HL-60 (cell line): ENCODE results near the gene MDM4.

Source experiments
- DNase-seq, 2 experiments: peaks; one replicate each; pipeline ENCODE4 v3.0.0-alpha.2; 2010 to 2020; ENCODE audit warnings: low read depth in 1 of 2, low spot score in 1 of 2
- H3K27ac ChIP-seq: fragments of 250-450 bp; sonication (Bioruptor Pico); replicated peaks from 2 replicates; pipeline ENCODE4 v1.5.1; 2020; ENCODE audit warnings: mild to moderate bottlenecking, moderate library complexity
- H3K27me3 ChIP-seq: fragments of 250-450 bp; sonication (Bioruptor Pico); 2 replicates; pipeline ENCODE4 v1.5.1; 2021; ENCODE audit warnings: mild to moderate bottlenecking, moderate library complexity; ENCODE audit not compliant: insufficient read depth, poor library complexity, severe bottlenecking
- H3K4me3 ChIP-seq: replicated peaks from 2 replicates; pipeline ENCODE4 v1.5.1; 2011; ENCODE audit warnings: mild to moderate bottlenecking, control low read depth, low read length; ENCODE audit not compliant: insufficient read depth
- CTCF ChIP-seq: IDR thresholded peaks from one replicate; pipeline ENCODE4 v1.5.1; 2011; ENCODE audit warnings: low read length, control low read depth, inconsistent platforms; ENCODE audit not compliant: insufficient read depth
- GABPA ChIP-seq: IDR thresholded peaks from 2 replicates; pipeline ENCODE4 v1.6.1; 2012; ENCODE audit warnings: low read depth
- POLR2AphosphoS5 ChIP-seq: IDR thresholded peaks from 2 replicates; pipeline ENCODE4 v1.6.1; 2012; ENCODE audit warnings: low read depth
- SPI1 ChIP-seq: IDR thresholded peaks from 2 replicates; pipeline ENCODE4 v1.6.1; 2012; ENCODE audit warnings: low read depth, mild to moderate bottlenecking, borderline replicate concordance
- TF ChIP-seq, protein P1 (sequence below): IDR thresholded peaks from 2 replicates; pipeline ENCODE4 v1.6.1; 2012; ENCODE audit warnings: low read depth; ENCODE audit not compliant: insufficient replicate concordance

The MDM4 gene

DNA sequence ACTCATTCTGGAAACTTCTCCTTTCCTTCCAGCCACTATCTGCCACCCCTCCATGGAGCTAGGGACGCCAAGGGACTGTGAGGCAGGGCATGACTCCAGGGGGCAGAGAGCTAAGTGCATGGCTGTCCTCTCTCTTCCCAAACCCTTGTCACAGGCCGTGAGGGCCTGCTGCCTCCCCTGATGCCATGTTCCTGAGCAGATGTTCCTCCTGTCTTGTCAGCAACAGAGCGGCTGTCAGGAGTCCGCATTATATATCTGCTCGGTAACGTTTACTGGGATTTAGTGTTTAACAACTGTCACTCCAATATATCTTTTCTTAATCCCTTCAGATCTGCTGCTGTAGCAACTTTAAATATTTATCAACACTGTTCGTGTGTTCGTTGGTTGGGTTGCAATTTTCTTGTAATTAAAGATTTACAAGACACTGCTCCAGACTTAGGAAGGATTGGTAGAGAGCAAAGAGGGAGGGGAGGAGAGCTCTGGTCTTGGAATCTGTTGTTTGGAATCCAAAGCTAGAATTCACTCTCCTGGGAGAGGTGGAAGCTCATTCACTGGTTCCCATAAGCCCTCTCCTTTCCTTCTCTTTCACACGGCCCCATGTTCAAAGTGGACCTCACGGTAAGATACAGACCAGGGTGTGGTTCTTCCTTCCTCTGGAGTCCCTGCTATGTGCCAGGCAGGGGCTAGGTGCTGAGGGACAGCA lies 76.2 kb downstream of the MDM4 start:
- no peaks in the 10 kb centered on the region for H3K27me3 ChIP-seq
- TF ChIP-seq CTCF (no peak), POLR2AphosphoS5 (no peak), GABPA (no peak), SPI1 (no peak)
- TF ChIP-seq, protein P1, sequence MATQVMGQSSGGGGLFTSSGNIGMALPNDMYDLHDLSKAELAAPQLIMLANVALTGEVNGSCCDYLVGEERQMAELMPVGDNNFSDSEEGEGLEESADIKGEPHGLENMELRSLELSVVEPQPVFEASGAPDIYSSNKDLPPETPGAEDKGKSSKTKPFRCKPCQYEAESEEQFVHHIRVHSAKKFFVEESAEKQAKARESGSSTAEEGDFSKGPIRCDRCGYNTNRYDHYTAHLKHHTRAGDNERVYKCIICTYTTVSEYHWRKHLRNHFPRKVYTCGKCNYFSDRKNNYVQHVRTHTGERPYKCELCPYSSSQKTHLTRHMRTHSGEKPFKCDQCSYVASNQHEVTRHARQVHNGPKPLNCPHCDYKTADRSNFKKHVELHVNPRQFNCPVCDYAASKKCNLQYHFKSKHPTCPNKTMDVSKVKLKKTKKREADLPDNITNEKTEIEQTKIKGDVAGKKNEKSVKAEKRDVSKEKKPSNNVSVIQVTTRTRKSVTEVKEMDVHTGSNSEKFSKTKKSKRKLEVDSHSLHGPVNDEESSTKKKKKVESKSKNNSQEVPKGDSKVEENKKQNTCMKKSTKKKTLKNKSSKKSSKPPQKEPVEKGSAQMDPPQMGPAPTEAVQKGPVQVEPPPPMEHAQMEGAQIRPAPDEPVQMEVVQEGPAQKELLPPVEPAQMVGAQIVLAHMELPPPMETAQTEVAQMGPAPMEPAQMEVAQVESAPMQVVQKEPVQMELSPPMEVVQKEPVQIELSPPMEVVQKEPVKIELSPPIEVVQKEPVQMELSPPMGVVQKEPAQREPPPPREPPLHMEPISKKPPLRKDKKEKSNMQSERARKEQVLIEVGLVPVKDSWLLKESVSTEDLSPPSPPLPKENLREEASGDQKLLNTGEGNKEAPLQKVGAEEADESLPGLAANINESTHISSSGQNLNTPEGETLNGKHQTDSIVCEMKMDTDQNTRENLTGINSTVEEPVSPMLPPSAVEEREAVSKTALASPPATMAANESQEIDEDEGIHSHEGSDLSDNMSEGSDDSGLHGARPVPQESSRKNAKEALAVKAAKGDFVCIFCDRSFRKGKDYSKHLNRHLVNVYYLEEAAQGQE, result no peak
- H3K27ac ChIP-seq, result no peak overlapping the region
- no peak overlapping the region for H3K4me3 ChIP-seq
- DNase-seq, result no peak

DNA sequence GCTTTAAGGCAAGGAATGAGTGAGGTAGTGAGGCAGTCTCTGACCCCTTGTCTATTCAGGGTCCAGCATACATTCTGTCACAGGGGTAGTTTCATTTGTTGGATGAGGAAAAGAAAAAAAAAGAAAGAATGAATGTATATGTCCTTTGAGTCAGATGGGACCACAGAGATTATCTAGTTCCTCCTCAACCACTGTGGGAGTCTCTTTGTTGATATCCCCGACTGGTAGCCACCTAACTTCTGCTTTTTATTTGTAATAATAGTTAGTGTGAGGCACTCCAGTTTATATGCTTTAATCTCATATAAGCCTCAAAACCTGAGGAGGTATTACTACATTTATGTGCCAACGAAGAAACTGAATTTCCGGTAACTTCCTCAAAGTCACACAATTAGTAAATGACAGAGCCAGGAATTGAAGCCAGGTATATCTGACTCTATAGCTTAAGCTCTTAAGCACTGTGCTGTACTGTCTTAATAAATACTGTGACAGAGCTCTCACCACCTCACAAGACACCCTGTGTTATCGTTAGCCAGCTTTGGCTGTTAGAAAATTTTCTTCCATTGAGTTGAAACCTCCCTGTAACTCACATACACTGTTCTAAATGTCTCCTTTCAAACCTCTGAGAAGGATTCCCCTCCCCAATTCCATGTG lies 82.2 kb downstream of the MDM4 start:
- H3K27me3 ChIP-seq, result no peaks in the 10 kb centered on the region
- no peak overlapping the region for H3K4me3 ChIP-seq
- TF ChIP-seq SPI1, result peak; percentile 8; the same call in 1 of the 2 replicates
- TF ChIP-seq, protein P1, result no peak
- DNase-seq, result peak in 1 of 2 experiments; percentile 38
- H3K27ac ChIP-seq, result no peak overlapping the region

- H3K4me3 ChIP-seq, result no peak overlapping the region
- TF ChIP-seq GABPA, result no peak
- no peak for TF ChIP-seq CTCF
- TF ChIP-seq, protein P1, result no peak
- no peak for TF ChIP-seq SPI1
- no peak for TF ChIP-seq POLR2AphosphoS5
- H3K27me3 ChIP-seq, result no peaks in the 10 kb centered on the region
- no peak for DNase-seq
- no peak overlapping the region for H3K27ac ChIP-seq
Measured at GRCh38 chr1:204599098-204599497, 82.9 kb downstream of the MDM4 start.
